Keratinocyte (primary cell): ENCODE data around the gene PDGFB. TPM values are rescaled to one million over a fixed set of nuclear protein-coding genes. Genes with fewer than 3 reads are reported as not detected.
A peak's percentile ranks its signal among the peaks of the same experiment; 100 is the strongest.

ENCODE experiments used
- DNase-seq: peaks from one replicate; pipeline ENCODE4 v3.0.0-alpha.2; 2011; ENCODE audit warnings: low read depth, missing footprints, low spot score
- FAIRE-seq: peaks from 2 replicates; lab custom pipeline; 2011; peaks lifted over from hg19 to GRCh38; lab: Jason Lieb, UNC
- H2AFZ ChIP-seq: 2 replicates; pipeline ENCODE4 v1.6.0; 2012; ENCODE audit warnings: low read length, control low read depth, inconsistent platforms; ENCODE audit not compliant: control insufficient read depth
- H3K27ac ChIP-seq: 2 replicates; pipeline ENCODE4 v1.5.1; 2011; ENCODE audit warnings: low read length; ENCODE audit not compliant: control insufficient read depth, insufficient read depth
- H3K27me3 ChIP-seq: 3 replicates; pipeline ENCODE4 v1.6.0; 2011; ENCODE audit warnings: low read length; ENCODE audit not compliant: control insufficient read depth, insufficient read depth; ENCODE audit errors: extremely low read depth
- H3K36me3 ChIP-seq, 2 experiments: 2 replicates in 1 of 2; 3 replicates in 1 of 2; pipeline ENCODE4 v1.5.1; 2011; ENCODE audit warnings: low read length in 2 of 2, mild to moderate bottlenecking in 1 of 2; ENCODE audit not compliant: control insufficient read depth in 2 of 2, insufficient read depth in 2 of 2; ENCODE audit errors: extremely low read depth in 1 of 2
- H3K4me1 ChIP-seq: 3 replicates; pipeline ENCODE4 v1.5.1; 2011; ENCODE audit warnings: low read length; ENCODE audit not compliant: control insufficient read depth, insufficient read depth; ENCODE audit errors: extremely low read depth
- H3K4me2 ChIP-seq: 3 replicates; pipeline ENCODE4 v1.6.0; 2011; ENCODE audit warnings: low read depth, low read length; ENCODE audit not compliant: control insufficient read depth, insufficient read depth; ENCODE audit errors: extremely low read depth
- H3K4me3 ChIP-seq, 3 experiments: fragments of 200-600 bp in 1 of 3; sonication (generic) in 1 of 3; 2 replicates in 2 of 3; 3 replicates in 1 of 3; pipeline ENCODE4 v1.5.1; 2011 to 2016; ENCODE audit warnings: low read length in 3 of 3, mild to moderate bottlenecking in 3 of 3, control low read depth in 2 of 3, inconsistent platforms in 1 of 3, low read depth in 1 of 3, mixed read lengths in 1 of 3, mixed run types in 1 of 3, moderate library complexity in 1 of 3; ENCODE audit not compliant: control insufficient read depth in 2 of 3, insufficient read depth in 2 of 3; ENCODE audit errors: extremely low read depth in 1 of 3
- H3K79me2 ChIP-seq: 2 replicates; pipeline ENCODE4 v1.6.0; 2012; ENCODE audit warnings: low read length; ENCODE audit not compliant: control insufficient read depth, insufficient read depth
- H3K9ac ChIP-seq: 3 replicates; pipeline ENCODE4 v1.6.0; 2011; ENCODE audit warnings: low read length; ENCODE audit not compliant: control insufficient read depth, insufficient read depth; ENCODE audit errors: extremely low read depth
- H3K9me1 ChIP-seq: 3 replicates; pipeline ENCODE4 v1.6.0; 2011; ENCODE audit warnings: low read length; ENCODE audit not compliant: control insufficient read depth, insufficient read depth; ENCODE audit errors: extremely low read depth
- H3K9me3 ChIP-seq: 2 replicates; pipeline ENCODE4 v1.5.1; 2012; ENCODE audit warnings: low read depth, low read length; ENCODE audit not compliant: control insufficient read depth
- H4K20me1 ChIP-seq: 3 replicates; pipeline ENCODE4 v1.6.0; 2011; ENCODE audit warnings: low read length; ENCODE audit not compliant: control insufficient read depth, insufficient read depth; ENCODE audit errors: extremely low read depth
- EZH2 ChIP-seq: IDR thresholded peaks from one replicate; pipeline ENCODE4 v1.6.1; 2012; ENCODE audit warnings: inconsistent platforms, mild to moderate bottlenecking, low read length, moderate library complexity
- dilution Hi-C: fragments of 300-500 bp; cut with MboI; formaldehyde crosslinking; loops from one replicate; pipeline ENCODE4 v1.7.0; 2020; ENCODE audit warnings: low sequenced_read_pairs; ENCODE audit not compliant: extremely low pct_ligation_motif_present
- polyA plus RNA-seq, 5 experiments: library from polyadenylated mRNA; depleted of rRNA in 3 of 5; stranded (reverse) in 3 of 5; stranded (forward) in 1 of 5; unstranded in 1 of 5; fragments of >200 nt; gene quantifications; 1 replicate in 1 of 5; 2 replicates in 3 of 5; 3 replicates in 1 of 5; pipeline versions ENCODE4 v1.2.1 to v1.2.3, GENCODE V29; 2011 to 2012; ENCODE audit warnings: missing spikeins in 2 of 5, low read depth in 1 of 5, low replicate concordance in 1 of 5
- TF ChIP-seq, protein P1 (sequence below), 3 experiments: IDR thresholded peaks in 1 of 3; conservative IDR thresholded peaks in 1 of 3; optimal IDR thresholded peaks in 1 of 3; 2 replicates in 2 of 3; 3 replicates in 1 of 3; pipeline versions ENCODE3 to v1.5.1; 2011; ENCODE audit warnings: low read length in 3 of 3, mild to moderate bottlenecking in 3 of 3, moderate library complexity in 2 of 3, control low read depth in 1 of 3, inconsistent platforms in 1 of 3; ENCODE audit not compliant: insufficient read depth in 2 of 3; ENCODE audit errors: extremely low read depth in 1 of 3

PDGFB gene
- polyA plus RNA-seq, 1 donor (not counting 4 experiments of a cell fraction or from before 2014, with no cell fraction given) = 6.0 TPM

DNA sequence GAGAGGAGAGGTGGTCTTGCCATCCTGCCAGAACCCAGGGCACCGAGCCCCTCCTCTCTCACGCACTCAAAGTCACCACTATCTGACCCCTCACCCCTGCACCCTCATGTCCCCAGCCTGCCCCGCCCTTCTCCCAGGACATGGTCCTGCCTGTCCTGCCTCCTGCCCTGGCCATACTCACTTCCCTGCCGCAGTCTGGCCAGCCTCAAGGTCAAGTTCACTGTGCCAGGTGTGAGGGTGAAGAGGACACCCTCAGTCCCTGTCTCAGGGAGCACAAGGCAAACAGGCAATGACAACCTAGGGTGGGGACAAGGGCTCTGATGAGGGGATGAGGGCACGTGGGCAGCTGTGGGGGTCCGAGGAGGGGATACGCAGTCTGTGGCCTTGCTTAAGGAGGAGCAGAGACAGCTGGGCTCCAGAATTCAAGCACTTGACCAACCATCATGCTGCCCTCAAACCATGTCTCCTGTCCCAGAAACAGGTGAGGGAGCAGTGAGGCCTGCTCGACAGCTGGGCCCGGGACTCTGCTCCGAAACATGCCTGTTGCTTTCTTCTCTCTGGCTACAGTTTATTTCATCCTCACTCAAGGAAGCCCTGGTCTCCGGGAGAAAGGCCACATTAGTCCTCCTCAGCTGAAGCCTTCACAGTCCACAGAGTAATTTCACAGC is 36.6 kb downstream of the PDGFB start:
- FAIRE-seq (peak; percentile 76), DNase-seq (no peak)
- H3K4me3 ChIP-seq = no peak overlapping the region
- no peaks in the 10 kb centered on the region for H3K79me2 ChIP-seq
- no peaks in the 10 kb centered on the region for H4K20me1 ChIP-seq
- no peaks in the 10 kb centered on the region for H3K9me1 ChIP-seq
- no peak overlapping the region for H3K9ac ChIP-seq
- dilution Hi-C loops = no loop called here
- H2AFZ ChIP-seq = no peak overlapping the region
- no peaks in the 10 kb centered on the region for H3K36me3 ChIP-seq
- H3K9me3 ChIP-seq = no peaks in the 10 kb centered on the region
- H3K27ac ChIP-seq = no peak overlapping the region
- H3K4me1 ChIP-seq = peaks cover 48% of the 10 kb centered on the region
- H3K4me2 ChIP-seq = no peak overlapping the region
- TF ChIP-seq, protein P1, sequence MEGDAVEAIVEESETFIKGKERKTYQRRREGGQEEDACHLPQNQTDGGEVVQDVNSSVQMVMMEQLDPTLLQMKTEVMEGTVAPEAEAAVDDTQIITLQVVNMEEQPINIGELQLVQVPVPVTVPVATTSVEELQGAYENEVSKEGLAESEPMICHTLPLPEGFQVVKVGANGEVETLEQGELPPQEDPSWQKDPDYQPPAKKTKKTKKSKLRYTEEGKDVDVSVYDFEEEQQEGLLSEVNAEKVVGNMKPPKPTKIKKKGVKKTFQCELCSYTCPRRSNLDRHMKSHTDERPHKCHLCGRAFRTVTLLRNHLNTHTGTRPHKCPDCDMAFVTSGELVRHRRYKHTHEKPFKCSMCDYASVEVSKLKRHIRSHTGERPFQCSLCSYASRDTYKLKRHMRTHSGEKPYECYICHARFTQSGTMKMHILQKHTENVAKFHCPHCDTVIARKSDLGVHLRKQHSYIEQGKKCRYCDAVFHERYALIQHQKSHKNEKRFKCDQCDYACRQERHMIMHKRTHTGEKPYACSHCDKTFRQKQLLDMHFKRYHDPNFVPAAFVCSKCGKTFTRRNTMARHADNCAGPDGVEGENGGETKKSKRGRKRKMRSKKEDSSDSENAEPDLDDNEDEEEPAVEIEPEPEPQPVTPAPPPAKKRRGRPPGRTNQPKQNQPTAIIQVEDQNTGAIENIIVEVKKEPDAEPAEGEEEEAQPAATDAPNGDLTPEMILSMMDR (optimal IDR thresholded peaks at IDR 0.05 in 1 of 3, IDR thresholded peaks at IDR 0.05 in 1 of 3, conservative IDR thresholded peaks at IDR 0.05 in 1 of 3; ENCODE audit: extremely low read depth in 1 of 3, insufficient read depth in 2 of 3, low read length in 3 of 3) = no peak
- TF ChIP-seq EZH2 = no peak
- no peaks in the 10 kb centered on the region for H3K27me3 ChIP-seq

DNA sequence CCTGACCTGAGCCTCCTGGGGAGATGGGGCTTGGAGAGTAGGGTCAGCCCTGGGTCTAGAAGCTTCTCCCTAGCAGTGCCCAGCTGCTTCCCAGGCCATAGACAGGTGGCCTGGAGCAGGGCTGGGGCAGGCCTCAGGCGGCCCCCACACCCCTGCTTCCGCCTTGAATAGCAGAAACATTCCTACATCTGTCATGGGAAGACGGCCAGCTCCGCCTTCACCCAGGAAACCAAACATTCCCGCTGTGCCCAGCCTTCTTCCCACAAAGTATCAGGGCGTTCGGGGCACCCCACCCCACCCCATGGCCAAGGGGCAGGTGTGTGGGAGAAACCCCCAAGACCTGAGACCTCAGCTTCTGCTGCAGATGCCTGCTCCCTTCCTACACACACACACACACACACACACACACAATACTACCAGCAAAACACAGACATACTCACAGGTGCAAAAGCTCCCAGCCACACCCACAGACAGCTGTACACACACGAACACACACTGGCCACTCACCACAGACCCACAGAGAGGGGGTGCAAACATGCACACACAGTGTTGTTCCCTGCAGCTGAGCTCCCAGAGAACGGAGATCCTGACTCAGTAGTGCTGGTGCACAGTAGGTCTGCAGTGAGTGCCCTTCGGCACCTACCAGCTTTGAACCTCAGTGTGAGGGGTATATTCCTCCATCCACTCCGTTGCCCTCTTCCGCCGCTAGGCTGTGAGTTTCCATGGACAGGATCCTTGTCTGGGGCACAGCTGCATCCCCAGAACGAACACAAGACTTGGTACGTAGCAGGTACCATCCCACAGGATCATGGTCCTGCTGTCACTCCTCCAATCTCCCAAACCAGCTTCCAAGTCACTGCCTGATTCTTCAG is 37.4 kb downstream of the PDGFB start:
- Histone ChIP-seq H3K27ac (peak overlapping the region; percentile 64), H2AFZ (no peak overlapping the region), H3K9me1 (no peaks in the 10 kb centered on the region), H3K4me2 (peak overlapping the region; percentile 54), H3K4me3 (no peak overlapping the region), H3K79me2 (no peaks in the 10 kb centered on the region), H3K9ac (no peak overlapping the region), H3K36me3 (no peaks in the 10 kb centered on the region), H3K4me1 (peaks cover 47% of the 10 kb centered on the region), H4K20me1 (no peaks in the 10 kb centered on the region), H3K27me3 (no peaks in the 10 kb centered on the region), H3K9me3 (no peaks in the 10 kb centered on the region)
- no peak for DNase-seq
- TF ChIP-seq, protein P1 (optimal IDR thresholded peaks at IDR 0.05 in 1 of 3, IDR thresholded peaks at IDR 0.05 in 1 of 3, conservative IDR thresholded peaks at IDR 0.05 in 1 of 3; ENCODE audit: extremely low read depth in 1 of 3, insufficient read depth in 2 of 3, low read length in 3 of 3) = no peak
- no peak for TF ChIP-seq EZH2
- dilution Hi-C loops = no loop called here
- FAIRE-seq = peak; percentile 81
